Keratinocyte (primary cell): ENCODE results near the gene ASTN2. TPM values are rescaled to one million over a fixed set of nuclear protein-coding genes. Genes with fewer than 3 reads are reported as not detected.

ENCODE experiments used
- DNase-seq: peaks from one replicate; pipeline ENCODE4 v3.0.0-alpha.2; 2011; ENCODE audit warnings: low read depth, missing footprints, low spot score
- FAIRE-seq: peaks from 2 replicates; lab custom pipeline; 2011; peaks lifted over from hg19 to GRCh38; lab: Jason Lieb, UNC
- H2AFZ ChIP-seq: 2 replicates; pipeline ENCODE4 v1.6.0; 2012; ENCODE audit warnings: low read length, control low read depth, inconsistent platforms; ENCODE audit not compliant: control insufficient read depth
- H3K27ac ChIP-seq: 2 replicates; pipeline ENCODE4 v1.5.1; 2011; ENCODE audit warnings: low read length; ENCODE audit not compliant: control insufficient read depth, insufficient read depth
- H3K27me3 ChIP-seq: 3 replicates; pipeline ENCODE4 v1.6.0; 2011; ENCODE audit warnings: low read length; ENCODE audit not compliant: control insufficient read depth, insufficient read depth; ENCODE audit errors: extremely low read depth
- H3K36me3 ChIP-seq, 2 experiments: 2 replicates in 1 of 2; 3 replicates in 1 of 2; pipeline ENCODE4 v1.5.1; 2011; ENCODE audit warnings: low read length in 2 of 2, mild to moderate bottlenecking in 1 of 2; ENCODE audit not compliant: control insufficient read depth in 2 of 2, insufficient read depth in 2 of 2; ENCODE audit errors: extremely low read depth in 1 of 2
- H3K4me1 ChIP-seq: 3 replicates; pipeline ENCODE4 v1.5.1; 2011; ENCODE audit warnings: low read length; ENCODE audit not compliant: control insufficient read depth, insufficient read depth; ENCODE audit errors: extremely low read depth
- H3K4me2 ChIP-seq: 3 replicates; pipeline ENCODE4 v1.6.0; 2011; ENCODE audit warnings: low read depth, low read length; ENCODE audit not compliant: control insufficient read depth, insufficient read depth; ENCODE audit errors: extremely low read depth
- H3K4me3 ChIP-seq, 3 experiments: fragments of 200-600 bp in 1 of 3; sonication (generic) in 1 of 3; 2 replicates in 2 of 3; 3 replicates in 1 of 3; pipeline ENCODE4 v1.5.1; 2011 to 2016; ENCODE audit warnings: low read length in 3 of 3, mild to moderate bottlenecking in 3 of 3, control low read depth in 2 of 3, inconsistent platforms in 1 of 3, low read depth in 1 of 3, mixed read lengths in 1 of 3, mixed run types in 1 of 3, moderate library complexity in 1 of 3; ENCODE audit not compliant: control insufficient read depth in 2 of 3, insufficient read depth in 2 of 3; ENCODE audit errors: extremely low read depth in 1 of 3
- H3K79me2 ChIP-seq: 2 replicates; pipeline ENCODE4 v1.6.0; 2012; ENCODE audit warnings: low read length; ENCODE audit not compliant: control insufficient read depth, insufficient read depth
- H3K9ac ChIP-seq: 3 replicates; pipeline ENCODE4 v1.6.0; 2011; ENCODE audit warnings: low read length; ENCODE audit not compliant: control insufficient read depth, insufficient read depth; ENCODE audit errors: extremely low read depth
- H3K9me1 ChIP-seq: 3 replicates; pipeline ENCODE4 v1.6.0; 2011; ENCODE audit warnings: low read length; ENCODE audit not compliant: control insufficient read depth, insufficient read depth; ENCODE audit errors: extremely low read depth
- H3K9me3 ChIP-seq: 2 replicates; pipeline ENCODE4 v1.5.1; 2012; ENCODE audit warnings: low read depth, low read length; ENCODE audit not compliant: control insufficient read depth
- H4K20me1 ChIP-seq: 3 replicates; pipeline ENCODE4 v1.6.0; 2011; ENCODE audit warnings: low read length; ENCODE audit not compliant: control insufficient read depth, insufficient read depth; ENCODE audit errors: extremely low read depth
- EZH2 ChIP-seq: IDR thresholded peaks from one replicate; pipeline ENCODE4 v1.6.1; 2012; ENCODE audit warnings: inconsistent platforms, mild to moderate bottlenecking, low read length, moderate library complexity
- dilution Hi-C: fragments of 300-500 bp; cut with MboI; formaldehyde crosslinking; loops from one replicate; pipeline ENCODE4 v1.7.0; 2020; ENCODE audit warnings: low sequenced_read_pairs; ENCODE audit not compliant: extremely low pct_ligation_motif_present
- polyA plus RNA-seq, 5 experiments: library from polyadenylated mRNA; depleted of rRNA in 3 of 5; stranded (reverse) in 3 of 5; stranded (forward) in 1 of 5; unstranded in 1 of 5; fragments of >200 nt; gene quantifications; 1 replicate in 1 of 5; 2 replicates in 3 of 5; 3 replicates in 1 of 5; pipeline versions ENCODE4 v1.2.1 to v1.2.3, GENCODE V29; 2011 to 2012; ENCODE audit warnings: missing spikeins in 2 of 5, low read depth in 1 of 5, low replicate concordance in 1 of 5
- TF ChIP-seq, protein P1 (sequence below), 3 experiments: IDR thresholded peaks in 1 of 3; conservative IDR thresholded peaks in 1 of 3; optimal IDR thresholded peaks in 1 of 3; 2 replicates in 2 of 3; 3 replicates in 1 of 3; pipeline versions ENCODE3 to v1.5.1; 2011; ENCODE audit warnings: low read length in 3 of 3, mild to moderate bottlenecking in 3 of 3, moderate library complexity in 2 of 3, control low read depth in 1 of 3, inconsistent platforms in 1 of 3; ENCODE audit not compliant: insufficient read depth in 2 of 3; ENCODE audit errors: extremely low read depth in 1 of 3

Gene ASTN2
- polyA plus RNA-seq, 1 donor (not counting 4 experiments of a cell fraction or from before 2014, with no cell fraction given) = 0.31 TPM

DNA sequence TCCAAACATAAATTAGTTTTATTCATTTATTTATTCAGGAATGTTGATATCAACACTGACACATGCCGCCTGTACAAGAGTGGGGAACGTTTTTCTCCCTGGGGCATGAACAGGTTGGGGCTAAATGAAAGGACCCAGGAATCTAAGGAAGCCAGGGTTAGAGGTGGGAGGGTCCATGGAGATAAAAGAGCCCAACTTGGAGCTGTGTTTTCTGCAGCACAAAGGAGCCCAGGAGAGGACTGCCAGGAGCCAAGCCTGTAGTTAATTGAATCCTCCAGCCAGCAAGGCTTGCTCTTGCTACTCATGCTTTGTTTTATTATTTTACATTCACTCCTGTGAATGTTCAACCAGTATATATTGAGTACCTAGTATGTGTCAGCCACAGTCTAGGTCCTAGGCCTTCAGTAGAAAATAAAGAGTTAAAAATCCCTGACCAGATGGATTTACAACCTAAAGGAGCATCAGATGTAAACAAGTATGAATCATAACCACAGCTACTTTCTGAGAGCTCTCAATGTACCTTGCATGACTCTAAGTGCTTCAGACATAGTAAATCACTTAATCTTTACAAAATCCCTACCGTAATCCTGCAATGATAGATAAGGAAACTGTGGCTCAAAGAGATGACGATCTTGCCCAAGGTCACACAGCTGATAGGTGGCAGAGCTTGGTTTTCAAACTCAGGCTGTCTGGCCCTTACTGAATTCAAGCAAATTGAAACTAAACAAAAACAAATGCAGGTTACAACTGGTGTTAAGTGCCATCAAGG is 69.8 kb downstream of the ASTN2 start:
- no peaks in the 10 kb centered on the region for H3K27me3 ChIP-seq
- H3K36me3 ChIP-seq = no peaks in the 10 kb centered on the region
- no peak overlapping the region for H2AFZ ChIP-seq
- no peak overlapping the region for H3K4me3 ChIP-seq
- no peaks in the 10 kb centered on the region for H3K79me2 ChIP-seq
- DNase-seq (no peak), FAIRE-seq (no peak)
- H4K20me1 ChIP-seq = no peaks in the 10 kb centered on the region
- TF ChIP-seq EZH2 = no peak
- TF ChIP-seq, protein P1, sequence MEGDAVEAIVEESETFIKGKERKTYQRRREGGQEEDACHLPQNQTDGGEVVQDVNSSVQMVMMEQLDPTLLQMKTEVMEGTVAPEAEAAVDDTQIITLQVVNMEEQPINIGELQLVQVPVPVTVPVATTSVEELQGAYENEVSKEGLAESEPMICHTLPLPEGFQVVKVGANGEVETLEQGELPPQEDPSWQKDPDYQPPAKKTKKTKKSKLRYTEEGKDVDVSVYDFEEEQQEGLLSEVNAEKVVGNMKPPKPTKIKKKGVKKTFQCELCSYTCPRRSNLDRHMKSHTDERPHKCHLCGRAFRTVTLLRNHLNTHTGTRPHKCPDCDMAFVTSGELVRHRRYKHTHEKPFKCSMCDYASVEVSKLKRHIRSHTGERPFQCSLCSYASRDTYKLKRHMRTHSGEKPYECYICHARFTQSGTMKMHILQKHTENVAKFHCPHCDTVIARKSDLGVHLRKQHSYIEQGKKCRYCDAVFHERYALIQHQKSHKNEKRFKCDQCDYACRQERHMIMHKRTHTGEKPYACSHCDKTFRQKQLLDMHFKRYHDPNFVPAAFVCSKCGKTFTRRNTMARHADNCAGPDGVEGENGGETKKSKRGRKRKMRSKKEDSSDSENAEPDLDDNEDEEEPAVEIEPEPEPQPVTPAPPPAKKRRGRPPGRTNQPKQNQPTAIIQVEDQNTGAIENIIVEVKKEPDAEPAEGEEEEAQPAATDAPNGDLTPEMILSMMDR (optimal IDR thresholded peaks at IDR 0.05 in 1 of 3, IDR thresholded peaks at IDR 0.05 in 1 of 3, conservative IDR thresholded peaks at IDR 0.05 in 1 of 3; ENCODE audit: extremely low read depth in 1 of 3, insufficient read depth in 2 of 3, low read length in 3 of 3) = no peak
- H3K4me1 ChIP-seq = peaks cover 2% of the 10 kb centered on the region
- no peaks in the 10 kb centered on the region for H3K9me3 ChIP-seq
- dilution Hi-C loops = no loop called here
- no peak overlapping the region for H3K9ac ChIP-seq
- no peak overlapping the region for H3K4me2 ChIP-seq
- H3K27ac ChIP-seq = no peak overlapping the region
- H3K9me1 ChIP-seq = no peaks in the 10 kb centered on the region

DNA sequence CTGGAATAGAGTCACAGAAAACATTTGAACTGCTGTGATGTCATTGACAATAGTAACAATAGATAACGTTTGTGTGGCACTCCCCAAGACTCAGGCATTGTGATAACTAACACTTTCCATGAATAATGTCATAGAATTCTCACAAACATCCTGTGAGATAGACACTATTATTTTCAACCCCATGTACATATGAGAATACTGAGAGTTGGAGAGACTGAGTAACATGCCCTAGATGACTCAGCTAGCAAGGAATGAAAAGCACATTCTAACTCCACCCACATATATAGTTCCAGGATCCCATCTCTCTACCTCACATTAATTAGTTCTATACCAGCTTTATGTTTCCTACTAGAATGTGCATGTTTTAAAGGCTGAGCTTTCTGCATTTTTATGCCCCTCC is 71.4 kb downstream of the ASTN2 start:
- TF ChIP-seq, protein P1 (optimal IDR thresholded peaks at IDR 0.05 in 1 of 3, IDR thresholded peaks at IDR 0.05 in 1 of 3, conservative IDR thresholded peaks at IDR 0.05 in 1 of 3; ENCODE audit: extremely low read depth in 1 of 3, insufficient read depth in 2 of 3, low read length in 3 of 3) = no peak
- no peak for TF ChIP-seq EZH2
- Histone ChIP-seq H3K9me1 (no peaks in the 10 kb centered on the region), H3K4me1 (peaks cover 2% of the 10 kb centered on the region), H2AFZ (no peak overlapping the region), H3K27ac (no peak overlapping the region), H3K4me2 (no peak overlapping the region), H3K9me3 (no peaks in the 10 kb centered on the region), H3K36me3 (no peaks in the 10 kb centered on the region), H3K79me2 (no peaks in the 10 kb centered on the region), H4K20me1 (no peaks in the 10 kb centered on the region), H3K27me3 (no peaks in the 10 kb centered on the region), H3K4me3 (no peak overlapping the region), H3K9ac (no peak overlapping the region)
- DNase-seq = peak; percentile 4
- FAIRE-seq = peak; percentile 52
- dilution Hi-C loops = no loop called here
